GM21515 (cell line): Measurements from ENCODE around the gene JARID2.

Experiments
- ATAC-seq: cut with Tn5 transposase; IDR thresholded peaks from one replicate; pipeline ENCODE4 v1.9.1; 2021; ENCODE audit not compliant: unreplicated experiment

Gene JARID2

GRCh38 chr6:15457121-15457650 is 211.3 kb downstream of the JARID2 start:
- no peak for ATAC-seq

DNA sequence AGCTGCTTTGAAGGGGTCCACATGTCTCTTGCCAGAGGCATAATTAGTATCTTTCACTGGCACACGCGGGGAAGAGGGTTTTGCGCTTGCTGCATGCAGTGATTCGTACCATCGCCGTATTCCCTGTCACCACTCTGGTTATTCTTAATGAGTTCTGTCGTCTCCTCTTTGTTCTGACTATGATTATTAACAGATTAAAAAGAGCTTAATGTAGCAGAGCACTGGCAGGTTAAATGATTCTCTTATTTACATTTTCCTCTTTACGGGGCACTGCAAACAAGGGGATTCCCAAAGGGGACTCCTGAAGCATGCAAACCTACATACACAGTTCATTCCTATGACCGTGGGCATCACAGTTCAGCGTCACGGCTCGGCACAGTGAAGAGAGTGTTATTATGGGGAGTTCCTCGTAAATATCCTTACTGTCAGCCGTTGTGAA is 212.2 kb downstream of the JARID2 start:
- ATAC-seq = no peak

DNA sequence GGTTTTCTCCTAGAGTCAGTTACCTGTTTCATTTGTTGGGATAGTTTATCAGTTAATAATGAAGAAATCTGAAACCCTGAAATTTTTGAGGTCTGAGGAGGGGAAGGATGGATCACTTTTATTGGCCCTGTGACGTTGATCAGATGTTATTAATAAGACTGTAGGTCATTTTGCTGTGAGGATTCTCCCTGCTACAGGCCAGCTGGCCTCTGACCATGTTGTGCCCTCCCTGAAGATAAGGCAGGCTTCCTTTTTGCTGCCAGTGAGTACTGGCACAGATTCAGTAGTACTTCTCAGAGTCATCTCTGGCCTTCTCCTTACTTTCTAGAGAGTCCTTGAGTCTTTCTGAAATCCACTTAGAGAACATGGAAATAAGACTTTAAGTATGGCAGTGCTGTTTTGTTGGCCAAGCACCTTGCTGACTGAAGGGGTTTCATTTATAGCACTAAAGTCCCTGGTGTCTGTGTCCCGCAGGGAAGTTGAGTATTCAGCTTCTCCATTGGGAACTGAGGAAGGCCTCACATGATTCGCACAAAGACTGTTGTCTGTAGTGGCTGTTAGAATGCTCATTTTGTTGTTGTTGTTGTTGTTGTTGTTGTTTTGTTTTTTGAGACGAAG is 214.3 kb downstream of the JARID2 start:
- ATAC-seq = no peak

DNA sequence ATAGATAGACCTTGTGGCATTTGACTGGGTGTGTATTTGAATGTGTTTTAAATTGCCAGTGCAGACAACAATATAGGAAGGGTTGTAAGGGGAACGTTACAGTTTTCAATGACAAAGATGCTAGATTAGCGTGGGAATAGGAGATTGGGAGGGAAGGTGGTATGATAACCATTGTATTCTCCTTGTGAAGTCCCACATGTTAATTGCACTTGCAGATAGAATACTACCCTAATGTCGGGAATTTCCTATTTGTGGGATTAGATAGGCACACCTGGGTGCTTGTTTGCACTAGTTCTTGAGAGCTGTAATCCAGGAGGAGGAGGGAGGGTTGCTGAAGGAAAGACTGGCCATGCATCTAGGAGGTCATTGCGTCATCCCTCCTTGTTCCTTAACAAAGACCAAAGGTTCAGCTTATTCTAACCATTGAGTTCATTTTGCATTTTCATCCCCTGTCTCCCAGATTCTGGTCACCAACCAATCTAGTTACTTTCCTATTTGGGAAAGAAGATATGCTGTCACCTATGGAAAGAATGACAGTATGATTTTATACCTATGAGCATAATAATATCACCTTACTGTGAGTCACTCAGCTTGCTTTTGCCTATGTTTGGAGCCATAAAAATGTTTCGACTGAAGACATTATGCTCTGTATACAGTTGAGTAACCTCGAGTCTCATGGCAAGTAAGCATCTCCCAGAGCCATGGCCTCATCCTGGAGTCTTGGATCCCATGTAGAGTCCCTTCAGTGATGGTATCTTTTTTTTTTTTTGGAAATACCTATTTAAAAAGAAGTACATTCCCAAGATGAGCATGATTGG is 215.5 kb downstream of the JARID2 start:
- ATAC-seq = no peak

DNA sequence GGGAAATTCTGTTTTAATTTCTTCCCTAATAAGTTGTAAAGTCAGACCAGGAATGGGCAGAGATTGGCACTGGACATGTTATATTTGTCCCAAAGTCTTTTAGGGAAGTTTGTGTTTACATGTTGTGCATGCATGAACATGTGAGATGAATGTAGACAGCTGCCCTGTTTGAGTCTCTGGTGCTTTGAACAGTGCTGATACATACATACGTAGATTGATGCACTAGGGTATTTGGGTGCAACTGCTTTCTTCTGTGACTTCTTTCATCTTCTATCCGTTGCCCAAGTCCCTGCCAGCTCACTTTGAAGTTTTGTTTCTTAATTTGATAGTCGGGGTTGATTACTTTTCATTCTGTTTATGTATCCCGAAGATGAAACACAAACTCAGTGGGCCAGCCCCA is 216.4 kb downstream of the JARID2 start:
- ATAC-seq = no peak

- no peak for ATAC-seq
Measured at GRCh38 chr6:15462717-15463525, 217.1 kb downstream of the JARID2 start.

- no peak for ATAC-seq
Measured at GRCh38 chr6:15464211-15464725, 218.4 kb downstream of the JARID2 start.

DNA sequence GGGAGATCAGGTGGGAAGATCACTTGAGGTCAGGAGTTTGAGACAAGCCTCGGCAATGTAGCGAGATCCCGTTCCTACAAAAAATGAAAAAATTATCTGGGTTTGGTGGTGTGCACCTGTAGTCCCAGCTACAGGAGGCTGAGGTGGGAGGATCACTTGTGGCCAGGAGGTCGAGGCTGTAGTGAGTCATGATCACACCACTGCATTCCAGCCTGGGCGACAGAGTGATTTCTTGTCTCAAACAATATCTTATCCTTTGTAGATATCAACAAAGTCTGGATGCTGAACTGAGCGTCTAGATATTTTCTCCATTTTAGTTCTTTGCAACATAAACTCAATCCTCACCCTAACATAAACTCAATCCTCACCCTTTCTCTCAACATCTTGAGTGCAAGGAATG is 219.3 kb downstream of the JARID2 start:
- no peak for ATAC-seq

- ATAC-seq = no peak
Measured at GRCh38 chr6:15470746-15471145, 224.9 kb downstream of the JARID2 start.

DNA sequence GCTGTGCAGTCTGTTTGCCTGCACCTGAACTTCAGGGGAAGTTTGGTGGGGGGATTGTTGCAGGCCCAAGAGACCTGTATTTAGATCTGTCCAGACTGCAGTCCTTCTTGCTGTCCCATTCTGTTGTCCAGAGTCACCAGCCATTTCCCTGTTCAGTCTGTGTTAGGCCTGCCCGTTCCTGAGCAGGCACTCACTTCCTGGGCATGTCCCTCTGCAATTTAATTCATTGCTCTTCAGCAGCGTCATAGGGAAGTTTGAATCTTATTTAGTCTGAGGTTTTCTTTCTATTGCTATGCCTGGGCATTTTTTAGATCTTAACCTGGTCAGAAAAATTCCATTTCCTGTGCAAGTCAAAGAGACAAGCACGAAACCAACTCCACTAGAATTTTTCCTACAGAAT is 226.8 kb downstream of the JARID2 start:
- ATAC-seq = no peak

DNA sequence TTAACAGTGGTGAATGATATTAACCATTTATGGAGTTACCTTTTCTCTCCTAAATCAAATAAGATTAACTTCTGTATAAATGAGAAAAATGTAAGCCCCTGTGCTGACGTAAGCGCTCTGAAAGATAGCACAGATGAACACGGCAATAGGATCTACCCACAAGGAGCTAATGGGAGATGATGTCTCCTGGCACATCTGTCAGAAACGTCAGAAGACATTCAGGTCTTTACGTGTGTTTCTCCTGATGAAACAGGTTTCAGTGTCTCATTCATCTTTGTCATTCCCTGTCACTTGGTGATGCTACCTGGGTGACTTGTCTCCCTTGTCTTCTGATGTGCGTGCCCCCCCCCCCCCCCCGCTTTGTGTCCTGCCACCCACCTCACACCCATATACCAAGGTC is 227.3 kb downstream of the JARID2 start:
- ATAC-seq = no peak

GRCh38 chr6:15473741-15474161 is 227.9 kb downstream of the JARID2 start:
- ATAC-seq = no peak

- no peak for ATAC-seq
Measured at GRCh38 chr6:15474196-15474595, 228.3 kb downstream of the JARID2 start.

DNA sequence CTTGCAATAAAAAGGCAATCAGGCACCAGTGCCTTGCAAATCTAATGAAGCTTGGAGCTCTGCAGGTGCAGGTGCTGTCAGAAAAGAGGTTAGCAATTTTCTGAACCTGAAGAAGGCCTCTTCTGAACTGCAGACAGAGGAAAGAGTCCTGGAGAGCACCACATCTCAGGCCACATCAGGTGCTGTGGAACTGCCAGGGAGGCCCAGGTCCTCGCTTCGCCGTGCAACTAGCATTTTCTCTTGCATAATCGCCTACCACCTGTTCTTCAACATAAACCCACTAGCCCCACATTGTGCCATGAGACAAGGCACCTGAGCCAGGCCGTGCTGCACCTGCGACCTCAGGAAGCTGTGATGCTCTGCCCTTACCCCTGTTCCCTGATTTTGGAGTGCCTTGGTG is 229.4 kb downstream of the JARID2 start:
- ATAC-seq = no peak

DNA sequence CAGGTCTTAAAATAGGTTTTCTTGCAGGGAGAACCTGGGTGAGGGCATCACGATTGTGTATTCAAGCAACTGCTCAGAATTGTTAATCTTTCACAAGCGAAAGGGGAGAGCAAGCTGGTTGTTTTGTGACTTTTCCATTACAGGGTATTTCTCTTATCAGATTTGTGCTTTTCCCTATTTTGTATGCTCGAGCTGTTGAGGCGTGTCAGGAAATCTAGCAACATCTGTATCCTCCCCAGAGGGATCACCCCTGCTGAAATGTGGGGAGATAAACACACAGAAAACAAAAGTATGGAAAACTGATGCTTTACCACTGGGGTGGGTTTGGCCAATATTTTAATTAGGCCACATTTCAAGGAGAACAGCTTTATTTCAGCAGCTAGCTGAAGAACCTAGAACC is 230.0 kb downstream of the JARID2 start:
- ATAC-seq = no peak

GRCh38 chr6:15476631-15477380 is 230.9 kb downstream of the JARID2 start:
- no peak for ATAC-seq

DNA sequence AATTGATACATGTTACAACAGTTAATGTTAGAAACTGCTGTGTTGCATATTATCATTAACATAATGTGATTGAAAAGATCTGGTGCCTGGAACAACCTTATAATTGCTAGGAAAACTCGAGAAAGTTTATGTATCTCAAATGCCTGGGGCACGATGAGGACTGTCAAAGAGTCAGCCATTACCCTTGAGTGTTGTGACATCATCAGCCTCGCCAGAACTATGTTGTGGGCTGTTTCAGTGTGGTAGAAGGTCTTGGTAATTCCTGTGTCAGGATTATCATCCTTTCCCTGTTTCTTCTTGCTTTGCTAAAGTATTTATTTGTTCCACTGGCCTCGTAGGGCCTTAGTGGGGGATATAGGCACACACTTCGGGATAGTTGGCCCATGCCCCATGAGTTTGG is 231.9 kb downstream of the JARID2 start:
- ATAC-seq = no peak

GRCh38 chr6:15479761-15480160 is 233.9 kb downstream of the JARID2 start:
- ATAC-seq = no peak

DNA sequence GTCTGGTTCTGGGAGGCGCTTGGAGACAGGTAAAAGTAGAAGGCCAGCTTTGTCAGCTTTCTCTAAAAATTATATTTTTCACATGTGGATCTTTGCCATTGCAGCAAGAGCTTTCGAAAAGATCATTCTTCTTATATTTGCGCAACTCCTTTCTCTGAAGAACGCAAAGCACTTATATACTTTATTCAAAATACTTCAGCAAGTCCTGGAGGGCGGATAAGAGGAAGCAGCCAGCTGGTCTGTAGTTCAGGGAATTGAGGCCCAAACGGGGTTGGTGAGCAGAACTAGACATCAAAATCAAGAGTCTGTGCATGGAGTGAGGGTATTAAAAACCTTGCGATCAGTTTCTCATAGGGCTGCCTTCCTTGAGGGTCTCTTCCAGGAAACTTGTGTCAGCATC is 234.7 kb downstream of the JARID2 start:
- ATAC-seq = no peak
